CD4-positive, alpha-beta T cell treated with Interleukin-17A for 1 hour (primary cell): Measurements from ENCODE around the gene ECT2L.

Experiments
- DNase-seq: peaks from one replicate; pipeline ENCODE4 v3.0.0-alpha.2; 2020

Gene ECT2L

GRCh38 chr6:138805016-138805765 lies 9.3 kb downstream of the ECT2L start:
- no peak for DNase-seq

DNA sequence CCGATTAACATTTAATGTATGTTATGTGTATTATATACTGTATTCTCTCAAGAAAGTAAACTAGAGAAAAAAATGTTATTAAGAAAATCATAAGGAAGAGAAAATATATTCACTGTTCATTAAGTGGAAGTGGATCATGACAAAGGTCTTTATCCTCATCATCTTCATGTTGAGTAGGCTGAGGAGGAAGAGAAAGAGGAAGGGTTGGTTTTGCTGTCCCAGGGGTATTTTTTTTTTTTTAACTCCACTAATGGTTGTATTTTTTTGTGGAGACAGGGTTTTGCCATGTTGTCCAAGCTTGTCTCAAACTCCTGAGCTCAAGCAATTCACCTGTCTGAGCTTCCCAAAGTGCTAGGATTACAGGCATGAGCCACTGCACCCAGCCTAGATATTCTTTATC lies 11.0 kb downstream of the ECT2L start:
- no peak for DNase-seq

DNA sequence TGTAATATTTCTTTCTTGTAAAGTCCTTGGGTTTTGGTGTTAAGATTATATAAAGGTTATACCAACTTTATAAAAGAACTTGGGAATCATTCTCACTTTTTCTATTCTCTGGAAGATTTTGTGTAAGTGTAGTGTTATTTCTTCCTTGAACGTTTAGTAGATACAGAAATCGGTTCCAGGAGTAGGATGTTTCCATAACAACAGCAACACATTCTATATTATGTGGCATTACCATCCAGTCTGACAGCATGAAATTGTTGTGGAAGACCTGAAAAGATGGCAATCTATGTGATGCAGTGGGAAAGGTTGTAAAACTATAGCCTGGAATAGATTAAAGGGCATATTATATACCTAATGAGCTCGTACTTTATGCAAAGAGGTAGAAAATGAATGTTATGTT lies 13.8 kb downstream of the ECT2L start:
- no peak for DNase-seq

GRCh38 chr6:138811866-138812265 lies 16.0 kb downstream of the ECT2L start:
- DNase-seq: no peak

- no peak for DNase-seq
Measured at GRCh38 chr6:138814179-138814834, 18.4 kb downstream of the ECT2L start.

DNA sequence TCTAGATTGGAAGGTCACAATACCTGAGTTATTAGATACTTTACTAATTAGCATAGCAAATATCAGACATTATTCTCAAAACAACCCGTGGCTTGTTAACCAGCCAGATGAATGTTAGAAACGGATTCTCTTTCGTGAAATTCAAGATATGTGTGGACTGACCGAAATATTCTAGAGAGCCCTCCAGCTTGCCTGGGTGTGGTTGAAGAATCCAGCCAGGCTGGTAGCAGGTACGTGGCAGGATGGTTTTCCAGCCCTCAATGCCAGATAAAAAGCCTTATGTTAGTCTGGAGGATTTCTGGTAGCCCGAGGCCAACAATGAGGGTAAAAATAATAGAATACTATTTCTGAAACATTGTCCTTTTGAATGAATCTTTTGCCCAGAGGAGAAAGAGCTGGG lies 19.3 kb downstream of the ECT2L start:
- DNase-seq: no peak

DNA sequence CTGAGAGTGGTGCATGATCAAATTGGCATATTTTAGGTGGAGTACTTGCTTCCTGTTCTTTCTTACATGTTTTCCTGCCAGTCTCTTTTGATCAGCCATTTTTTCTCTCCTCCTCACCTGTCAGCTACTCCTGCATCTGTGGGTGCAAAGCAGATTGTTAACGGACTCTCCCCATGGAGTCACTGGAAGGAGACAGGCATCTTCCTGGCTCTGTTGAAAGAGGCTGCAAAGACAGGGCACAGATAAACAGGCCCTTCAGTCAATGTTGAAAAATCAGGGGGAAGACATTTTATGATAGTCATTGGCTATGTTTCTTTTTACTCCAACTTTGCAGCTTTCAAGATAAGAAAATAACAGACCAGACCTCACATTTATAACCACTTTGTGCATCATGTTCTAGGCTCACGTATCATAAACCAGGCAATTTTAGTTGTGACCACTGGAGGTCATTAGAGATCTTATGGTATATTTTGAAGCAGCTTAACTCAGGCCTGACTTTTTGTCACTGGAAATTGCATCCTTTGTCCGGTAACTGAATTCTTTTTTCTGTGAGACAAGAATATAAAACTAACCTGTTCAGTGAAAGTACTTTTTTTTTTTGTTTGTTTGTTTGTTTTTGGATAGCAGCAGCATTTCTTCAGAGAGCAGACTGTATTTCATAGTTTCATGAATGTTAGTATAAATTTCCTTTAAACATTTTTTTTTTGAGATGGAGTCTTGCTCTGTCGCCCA lies 20.1 kb downstream of the ECT2L start:
- peak; percentile 59 for DNase-seq

DNA sequence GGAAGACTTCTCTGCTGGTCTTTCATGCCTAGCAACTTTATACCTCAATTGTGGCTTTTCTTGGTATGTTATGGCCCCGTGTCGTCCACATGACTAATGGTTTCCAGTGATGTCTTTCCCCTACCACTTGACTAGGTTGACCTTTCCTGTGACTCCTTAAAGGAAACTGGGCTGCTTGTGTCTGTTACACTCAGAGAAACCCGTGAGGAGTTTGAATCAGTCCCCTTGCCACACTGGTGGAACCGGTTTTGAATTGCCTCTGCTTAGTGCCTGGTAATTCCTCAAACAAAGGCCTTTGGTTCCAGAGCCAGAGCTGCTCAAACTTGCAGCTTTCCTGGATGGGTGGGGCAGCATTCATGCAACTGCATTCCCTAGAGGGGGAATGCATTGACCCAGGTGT lies 21.9 kb downstream of the ECT2L start:
- DNase-seq: no peak

DNA sequence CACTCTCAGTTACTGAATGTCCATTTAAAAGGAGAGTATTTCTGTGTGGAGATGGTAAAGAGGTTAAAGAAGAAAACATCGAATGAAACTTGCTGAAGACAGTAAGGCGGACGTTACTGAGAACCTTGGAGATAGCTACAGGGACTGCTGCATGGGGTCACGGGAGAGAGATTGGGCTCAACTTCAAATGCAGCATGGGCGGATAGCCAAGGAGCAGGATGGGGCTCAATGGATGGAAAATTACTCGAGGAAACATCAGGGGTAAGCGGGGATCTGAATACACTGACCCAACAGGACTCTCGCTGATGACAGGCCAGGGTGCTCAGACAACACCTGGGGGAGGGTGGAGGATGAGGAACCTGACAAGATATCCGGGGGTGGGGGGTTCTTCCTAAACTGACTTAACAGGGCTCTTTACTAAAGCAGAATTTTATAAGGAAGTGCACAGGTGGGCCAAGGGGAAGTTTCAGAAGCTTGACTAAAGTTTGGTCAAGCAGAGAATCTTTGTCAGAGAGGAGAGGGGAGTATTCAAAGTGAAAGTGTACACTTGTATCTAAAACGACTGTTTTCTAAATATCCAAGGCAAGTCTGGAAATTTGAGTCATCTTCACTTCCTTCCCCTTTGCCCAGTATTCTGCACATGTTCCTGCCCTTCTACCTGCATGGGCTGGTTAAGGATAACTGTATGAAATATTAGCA lies 22.8 kb downstream of the ECT2L start:
- no peak for DNase-seq

- no peak for DNase-seq
Measured at GRCh38 chr6:138821519-138821918, 25.6 kb downstream of the ECT2L start.

DNA sequence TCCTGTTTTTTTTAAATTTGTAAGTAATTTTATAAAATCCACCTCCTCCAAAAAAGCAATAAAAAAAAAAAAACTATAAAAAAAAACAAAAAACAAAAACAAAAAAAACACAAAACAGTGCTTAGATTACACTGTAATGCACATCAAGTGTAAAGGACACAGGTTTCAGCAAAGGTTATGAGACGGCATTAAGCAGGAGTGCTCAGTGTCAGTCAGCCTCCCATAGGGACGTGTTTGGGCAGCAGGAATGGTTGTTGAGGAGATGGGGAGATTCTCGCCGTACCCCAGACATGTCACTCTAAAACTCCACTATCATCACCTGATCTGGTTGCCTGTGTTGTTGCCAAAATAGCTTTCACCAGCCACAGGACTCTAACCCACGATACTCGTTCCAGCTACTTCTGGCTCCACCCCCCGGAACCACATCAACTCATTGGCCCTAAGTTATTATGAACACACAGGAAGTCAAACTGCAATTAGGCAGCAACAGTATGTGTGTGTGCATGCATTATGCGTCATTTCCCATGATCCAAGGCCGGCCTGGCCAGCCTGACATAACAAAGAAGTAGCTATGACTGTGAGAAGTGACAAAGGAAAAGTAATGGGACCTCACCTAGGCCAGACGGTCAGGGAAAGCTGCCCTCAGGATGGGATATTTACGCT lies 28.7 kb downstream of the ECT2L start:
- no peak for DNase-seq

- no peak for DNase-seq
Measured at GRCh38 chr6:138830248-138830647, 34.4 kb downstream of the ECT2L start.

DNA sequence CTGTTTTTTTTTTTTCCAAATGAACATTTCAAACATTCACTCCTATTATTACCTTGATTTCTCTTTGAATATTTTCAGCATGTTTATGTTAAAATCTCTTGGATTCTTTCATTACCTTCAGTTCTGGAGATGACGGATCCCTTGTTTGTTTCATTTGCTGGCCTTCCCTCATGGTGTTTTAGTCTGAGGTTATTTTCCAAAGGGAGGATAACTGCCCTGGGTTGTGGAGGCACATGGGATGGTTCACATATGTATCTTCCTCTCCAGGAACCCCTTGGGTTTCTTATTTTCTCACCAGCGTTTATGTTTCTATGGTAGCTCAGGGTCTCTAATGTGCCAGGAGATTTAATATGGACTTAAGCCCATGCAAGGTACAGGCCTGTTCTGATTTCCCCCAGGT lies 36.3 kb downstream of the ECT2L start:
- no peak for DNase-seq

- DNase-seq: no peak
Measured at GRCh38 chr6:138833816-138834539, 38.1 kb downstream of the ECT2L start.

DNA sequence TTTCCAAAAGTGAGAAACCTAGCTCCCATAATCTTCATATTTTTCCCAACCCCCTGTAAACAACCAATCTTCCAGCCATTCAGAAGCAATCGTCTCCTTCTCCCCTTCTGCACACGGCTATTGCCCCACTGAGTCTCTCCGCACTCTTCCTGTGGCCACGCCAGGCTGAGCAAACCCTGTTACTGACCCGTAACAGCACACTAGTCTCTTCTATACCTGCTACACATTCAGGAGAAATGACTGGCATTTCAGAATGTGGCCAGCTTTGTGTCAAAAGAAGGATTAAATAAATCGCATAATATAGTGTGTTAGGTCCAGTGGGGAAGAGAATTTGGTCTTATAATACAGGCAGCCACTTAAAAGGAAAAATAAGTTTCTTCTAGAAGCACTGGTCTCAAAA lies 41.4 kb downstream of the ECT2L start:
- no peak for DNase-seq

GRCh38 chr6:138844192-138844591 lies 48.3 kb downstream of the ECT2L start:
- no peak for DNase-seq

DNA sequence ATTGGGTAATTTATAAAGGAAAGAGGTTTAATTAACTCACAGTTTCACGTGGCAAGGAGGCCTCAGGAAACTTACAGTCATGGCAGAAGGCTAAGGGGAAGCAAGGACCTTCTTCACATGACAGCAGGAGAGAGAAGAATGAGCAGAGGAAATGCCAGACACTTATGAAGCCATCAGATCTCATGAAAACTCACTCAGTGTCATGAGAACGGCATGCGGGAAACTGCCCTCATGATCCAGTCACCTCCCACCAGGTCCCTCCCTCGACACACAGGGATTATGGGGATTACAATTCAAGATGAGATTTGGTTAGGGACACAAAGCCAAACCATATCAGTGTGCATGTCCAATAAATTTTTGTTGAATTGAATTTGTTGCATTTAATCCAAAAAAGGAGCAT lies 52.0 kb downstream of the ECT2L start:
- DNase-seq: no peak

- no peak for DNase-seq
Measured at GRCh38 chr6:138848461-138848860, 52.6 kb downstream of the ECT2L start.

GRCh38 chr6:138849791-138850190 lies 53.9 kb downstream of the ECT2L start:
- DNase-seq: no peak

GRCh38 chr6:138856654-138857053 lies 60.8 kb downstream of the ECT2L start:
- DNase-seq: no peak

DNA sequence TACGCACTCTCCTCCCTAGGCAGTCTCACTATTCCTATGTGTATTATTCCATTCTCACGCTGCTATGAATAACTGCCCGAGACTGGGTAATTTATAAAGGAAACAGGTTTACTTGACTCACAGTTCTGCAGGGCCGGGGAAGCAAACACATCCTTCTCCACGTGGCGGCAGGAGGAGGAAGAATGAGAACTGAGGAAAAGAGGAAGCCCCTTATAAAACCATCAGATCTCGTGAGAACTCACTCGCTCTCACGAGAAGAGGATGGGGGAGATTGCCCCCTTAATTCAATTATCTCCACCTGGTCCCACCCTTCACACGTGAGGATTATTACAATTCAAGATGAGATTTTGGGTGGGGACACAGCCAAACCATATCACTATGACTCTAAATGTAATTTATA lies 61.9 kb downstream of the ECT2L start:
- no peak for DNase-seq

DNA sequence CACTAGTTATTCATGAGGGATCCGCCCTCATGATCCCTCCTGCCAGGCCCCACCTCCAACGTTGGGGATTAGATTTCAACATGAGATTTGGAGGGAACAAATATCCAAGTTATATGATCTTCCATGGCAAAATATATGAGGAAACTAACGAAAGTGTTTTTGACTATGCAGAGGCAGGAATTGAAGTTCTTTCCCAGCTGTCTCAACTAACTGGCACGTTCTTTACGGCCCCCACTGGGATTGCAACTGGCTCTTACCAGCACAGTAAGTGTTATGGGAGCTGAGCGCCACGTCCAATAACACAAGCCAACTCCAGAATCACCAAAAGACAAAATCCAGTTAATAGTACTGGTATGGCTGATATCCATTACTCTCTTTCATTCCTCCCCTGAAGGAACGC lies 66.6 kb downstream of the ECT2L start:
- no peak for DNase-seq
